Prostate gland (tissue), 2 donors: ENCODE measurements around the gene KIAA0825.

ENCODE experiments used
- CTCF ChIP-seq, 4 experiments: fragments of 200-600 bp in 2 of 4; fragments of 450-650 bp in 2 of 4; sonication (generic) in 2 of 4; IDR thresholded peaks; 1 replicate in 3 of 4; 2 replicates in 1 of 4; pipeline ENCODE4 v1.5.1; 2016 to 2019; ENCODE audit warnings: antibody characterized with exemption in 4 of 4, mild to moderate bottlenecking in 2 of 4, moderate library complexity in 2 of 4
- POLR2A ChIP-seq: fragments of 450-650 bp; IDR thresholded peaks from one replicate; pipeline ENCODE4 v1.6.1; 2016; ENCODE audit warnings: antibody characterized with exemption, mild to moderate bottlenecking

DNA sequence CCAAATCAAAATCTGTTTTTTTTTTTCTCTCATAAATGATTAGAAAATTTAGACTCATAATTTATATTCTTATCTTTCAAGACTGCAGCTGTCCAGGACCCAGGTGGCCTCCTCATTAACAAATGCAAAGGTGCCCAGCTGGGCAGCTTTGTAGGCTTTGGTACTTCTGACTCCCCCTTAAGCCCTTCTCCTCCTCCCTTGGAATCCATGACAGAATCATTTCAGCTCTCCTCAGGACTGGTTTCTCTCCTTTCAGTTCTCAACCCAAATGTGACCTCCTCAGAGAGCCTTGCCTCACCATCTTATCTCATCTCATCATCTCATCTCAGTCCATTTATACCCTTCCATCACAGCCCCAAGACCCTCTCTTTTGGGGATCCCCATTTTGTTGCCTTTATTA lies 221.7 kb downstream of the KIAA0825 start:
- TF ChIP-seq CTCF (IDR thresholded peaks at IDR 0.05) (no peak), POLR2A (no peak)
